Hepatocyte (in vitro differentiated cells): ENCODE measurements around the gene NR4A1. TPM values are rescaled to one million over a fixed set of nuclear protein-coding genes. Genes with fewer than 3 reads are reported as not detected.

Source experiments
- DNase-seq: peaks from one replicate; pipeline ENCODE4 v3.0.0-alpha.2; 2016; ENCODE audit warnings: low spot score
- H2AFZ ChIP-seq: fragments of 200-600 bp; sonication (generic); 2 replicates; pipeline ENCODE4 v1.6.0; 2016; ENCODE audit warnings: antibody characterized with exemption, mild to moderate bottlenecking
- H3K27ac ChIP-seq: fragments of 200-600 bp; sonication (generic); 2 replicates; pipeline ENCODE4 v1.5.1; 2016; ENCODE audit warnings: mild to moderate bottlenecking
- H3K27me3 ChIP-seq: fragments of 200-600 bp; sonication (generic); 2 replicates; pipeline ENCODE4 v1.6.1; 2016
- H3K36me3 ChIP-seq: fragments of 200-600 bp; sonication (generic); replicated peaks from 2 replicates; pipeline ENCODE4 v1.5.1; 2016; ENCODE audit warnings: low read depth; ENCODE audit not compliant: insufficient read depth
- H3K4me1 ChIP-seq: fragments of 200-600 bp; sonication (generic); 2 replicates; pipeline ENCODE4 v1.5.1; 2016; ENCODE audit warnings: mild to moderate bottlenecking, moderate library complexity; ENCODE audit not compliant: insufficient read depth
- H3K4me2 ChIP-seq: fragments of 200-600 bp; sonication (generic); 2 replicates; pipeline ENCODE4 v1.6.0; 2016
- H3K4me3 ChIP-seq: fragments of 200-600 bp; sonication (generic); 2 replicates; pipeline ENCODE4 v1.5.1; 2016; ENCODE audit warnings: mild to moderate bottlenecking
- H3K79me2 ChIP-seq: fragments of 200-600 bp; sonication (generic); 2 replicates; pipeline ENCODE4 v1.6.0; 2017; ENCODE audit warnings: mild to moderate bottlenecking
- H3K9me2 ChIP-seq: fragments of 200-600 bp; sonication (generic); replicated peaks from 2 replicates; pipeline ENCODE4 v1.6.0; 2017; ENCODE audit warnings: mild to moderate bottlenecking; ENCODE audit not compliant: insufficient read depth
- H3K9me3 ChIP-seq: fragments of 200-600 bp; sonication (generic); 2 replicates; pipeline ENCODE4 v1.5.1; 2016; ENCODE audit warnings: low read depth, mild to moderate bottlenecking
- H4K20me1 ChIP-seq: fragments of 200-600 bp; sonication (generic); 2 replicates; pipeline ENCODE4 v1.6.0; 2016; ENCODE audit warnings: mild to moderate bottlenecking; ENCODE audit not compliant: insufficient read depth, poor library complexity, severe bottlenecking
- EZH2 ChIP-seq: fragments of 200-600 bp; sonication (generic); IDR thresholded peaks from 2 replicates; pipeline ENCODE4 v1.6.1; 2016; ENCODE audit warnings: antibody characterized with exemption, mild to moderate bottlenecking, borderline replicate concordance
- EZH2phosphoT487 ChIP-seq: fragments of 200-600 bp; sonication (generic); IDR thresholded peaks from one replicate; pipeline ENCODE4 v1.6.1; 2018; ENCODE audit warnings: antibody characterized with exemption, mild to moderate bottlenecking, low read depth, moderate library complexity; ENCODE audit not compliant: unreplicated experiment, severe bottlenecking
- WGBS: methylation state at CpG from one replicate; pipeline ENCODE4 v1.1.6; 2016; ENCODE audit warnings: low lambda C conversion rate; ENCODE audit errors: missing lambda C conversion rate; 5-methylcytosine and 5-hydroxymethylcytosine counted together
- polyA plus RNA-seq: library from polyadenylated mRNA; unstranded; fragments of >200 nt; fragmentation: Nextera tagmentation; extraction: Ambion mirVana; gene quantifications from 2 replicates; pipeline ENCODE4 v1.2.1, GENCODE V29; 2016
- total RNA-seq: library from RNA; depleted of rRNA; stranded (reverse); fragments of >200 nt; gene quantifications from 2 replicates; pipeline ENCODE4 v1.2.3, GENCODE V29; 2014
- TF ChIP-seq, protein P1 (sequence below): fragments of 200-600 bp; sonication (generic); IDR thresholded peaks from 2 replicates; pipeline ENCODE4 v1.5.1; 2016; ENCODE audit warnings: antibody characterized with exemption, mild to moderate bottlenecking; ENCODE audit not compliant: poor library complexity

NR4A1 gene
- total and polyA plus RNA-seq, 2 experiments from 2014 or later, result 39.2 to 131 TPM

DNA sequence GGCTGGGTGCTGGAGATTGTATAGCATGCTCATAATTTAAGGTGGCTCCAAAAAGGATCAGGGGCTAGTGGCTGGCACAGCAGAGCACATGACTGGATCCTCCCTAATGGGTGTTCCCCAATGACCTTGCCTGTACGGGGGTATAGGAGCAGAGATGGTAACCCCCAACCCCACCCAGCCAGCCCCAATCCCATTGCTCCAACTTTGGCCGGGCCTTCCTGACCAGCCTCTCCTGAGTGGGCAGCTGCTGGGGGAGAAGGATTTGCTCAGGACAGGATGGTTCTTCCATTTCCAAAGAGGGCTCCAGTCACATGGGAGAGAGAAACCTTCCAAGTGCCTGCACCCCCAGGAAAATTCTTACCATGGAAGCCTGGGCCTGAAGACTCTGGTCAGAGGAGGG lies 15.3 kb upstream of the NR4A1 start:
- Histone ChIP-seq H3K4me1 (peaks cover 10% of the 10 kb centered on the region), H3K4me3 (no peak overlapping the region), H4K20me1 (peaks cover 2% of the 10 kb centered on the region), H3K4me2 (peak overlapping the region; percentile 75), H3K79me2 (peaks cover 10% of the 10 kb centered on the region), H3K9me2 (no peaks in the 10 kb centered on the region), H3K36me3 (no peaks in the 10 kb centered on the region), H3K27ac (peak overlapping the region; percentile 85), H3K27me3 (peaks cover 4% of the 10 kb centered on the region), H3K9me3 (no peaks in the 10 kb centered on the region), H2AFZ (no peak overlapping the region)
- TF ChIP-seq EZH2 (no peak), EZH2phosphoT487 (no peak)
- TF ChIP-seq, protein P1, sequence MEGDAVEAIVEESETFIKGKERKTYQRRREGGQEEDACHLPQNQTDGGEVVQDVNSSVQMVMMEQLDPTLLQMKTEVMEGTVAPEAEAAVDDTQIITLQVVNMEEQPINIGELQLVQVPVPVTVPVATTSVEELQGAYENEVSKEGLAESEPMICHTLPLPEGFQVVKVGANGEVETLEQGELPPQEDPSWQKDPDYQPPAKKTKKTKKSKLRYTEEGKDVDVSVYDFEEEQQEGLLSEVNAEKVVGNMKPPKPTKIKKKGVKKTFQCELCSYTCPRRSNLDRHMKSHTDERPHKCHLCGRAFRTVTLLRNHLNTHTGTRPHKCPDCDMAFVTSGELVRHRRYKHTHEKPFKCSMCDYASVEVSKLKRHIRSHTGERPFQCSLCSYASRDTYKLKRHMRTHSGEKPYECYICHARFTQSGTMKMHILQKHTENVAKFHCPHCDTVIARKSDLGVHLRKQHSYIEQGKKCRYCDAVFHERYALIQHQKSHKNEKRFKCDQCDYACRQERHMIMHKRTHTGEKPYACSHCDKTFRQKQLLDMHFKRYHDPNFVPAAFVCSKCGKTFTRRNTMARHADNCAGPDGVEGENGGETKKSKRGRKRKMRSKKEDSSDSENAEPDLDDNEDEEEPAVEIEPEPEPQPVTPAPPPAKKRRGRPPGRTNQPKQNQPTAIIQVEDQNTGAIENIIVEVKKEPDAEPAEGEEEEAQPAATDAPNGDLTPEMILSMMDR, result no peak
- DNase-seq, result no peak
- WGBS, result 82% methylated on average over 2 of the region's 2 CpGs

GRCh38 chr12:52036587-52037171 lies 14.6 kb upstream of the NR4A1 start:
- H3K4me3 ChIP-seq, result no peak overlapping the region
- peak overlapping the region; percentile 85 for H3K27ac ChIP-seq
- peaks cover 10% of the 10 kb centered on the region for H3K79me2 ChIP-seq
- peak; percentile 95 for DNase-seq
- H3K9me3 ChIP-seq, result no peaks in the 10 kb centered on the region
- H3K4me1 ChIP-seq, result peaks cover 10% of the 10 kb centered on the region
- H3K27me3 ChIP-seq, result peaks cover 4% of the 10 kb centered on the region
- TF ChIP-seq, protein P1, result no peak
- no peak for TF ChIP-seq EZH2
- TF ChIP-seq EZH2phosphoT487, result no peak
- peaks cover 2% of the 10 kb centered on the region for H4K20me1 ChIP-seq
- H3K9me2 ChIP-seq, result no peaks in the 10 kb centered on the region
- H3K4me2 ChIP-seq, result peak overlapping the region; percentile 75
- H2AFZ ChIP-seq, result no peak overlapping the region
- no peaks in the 10 kb centered on the region for H3K36me3 ChIP-seq
- 17% methylated on average over 39 of the region's 53 CpGs for WGBS

DNA sequence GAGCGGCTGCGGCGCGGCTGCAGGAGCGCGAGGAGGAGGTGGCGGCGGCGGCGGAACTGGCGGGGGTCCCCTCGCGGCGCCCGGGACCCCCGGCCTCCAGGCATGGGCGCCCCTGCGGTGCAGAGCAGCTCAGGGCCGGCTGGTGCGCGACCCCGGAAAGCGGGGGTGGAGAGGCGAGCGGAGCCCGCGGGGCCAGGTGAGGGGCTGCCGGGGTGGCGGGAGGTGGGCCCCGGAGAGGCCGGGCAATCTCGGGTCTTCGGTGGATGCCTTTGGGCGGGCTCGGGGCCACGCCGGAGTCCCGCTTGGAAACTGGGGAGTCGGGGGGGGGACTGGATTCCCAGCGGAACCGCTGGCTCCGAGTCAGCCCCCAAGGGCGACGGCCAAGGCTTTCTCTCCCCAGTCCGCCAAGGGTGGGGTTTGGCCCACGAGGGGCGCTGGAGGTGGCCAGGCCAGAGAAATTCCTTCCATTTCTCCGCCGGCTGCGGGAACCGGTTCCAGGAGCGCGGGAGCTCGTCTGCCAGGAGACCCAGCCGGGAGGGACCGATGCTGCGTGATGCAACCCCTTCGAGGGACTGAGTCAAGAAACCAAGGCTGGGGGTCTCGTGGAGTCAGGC lies 13.9 kb upstream of the NR4A1 start:
- WGBS, result 1% methylated on average over 29 of the region's 59 CpGs
- TF ChIP-seq, protein P1, result peak; percentile 17
- TF ChIP-seq EZH2, result no peak
- Histone ChIP-seq H3K79me2 (peaks cover 10% of the 10 kb centered on the region), H3K4me3 (peak overlapping the region; percentile 79), H3K27me3 (peaks cover 4% of the 10 kb centered on the region), H2AFZ (peak overlapping the region; percentile 5), H3K9me2 (no peaks in the 10 kb centered on the region), H4K20me1 (peaks cover 2% of the 10 kb centered on the region), H3K27ac (peak overlapping the region; percentile 66), H3K4me1 (peaks cover 6% of the 10 kb centered on the region), H3K4me2 (peak overlapping the region; percentile 88), H3K9me3 (no peaks in the 10 kb centered on the region), H3K36me3 (no peaks in the 10 kb centered on the region)
- DNase-seq, result peak; percentile 77
